B cell (primary cell): ENCODE measurements around the gene STAG1.
"Not testable (repeated sequence)": the region's sequence is repeated elsewhere in the genome, so short reads cannot be mapped to it uniquely, and the experiment has no call there.

ENCODE experiments used
- CTCF ChIP-seq: fragments of 200-600 bp; IDR thresholded peaks from one replicate; pipeline ENCODE4 v1.8.0; 2022; ENCODE audit warnings: antibody characterized with exemption, mild to moderate bottlenecking
- EZH2 ChIP-seq: IDR thresholded peaks from 2 replicates; pipeline ENCODE4 v1.6.1; 2012; ENCODE audit warnings: borderline replicate concordance, low read depth, mild to moderate bottlenecking, moderate library complexity, low read length; ENCODE audit not compliant: insufficient read depth, poor library complexity, severe bottlenecking

GRCh38 chr3:136722916-136723315 lies 29.3 kb downstream of the STAG1 start:
- not testable (repeated sequence) for TF ChIP-seq EZH2, CTCF
